ENCODE results near the gene OCIAD2.
"Not testable (repeated sequence)": the region's sequence is repeated elsewhere in the genome, so short reads cannot be mapped to it uniquely, and the experiment has no call there.

Gene OCIAD2

GRCh38 chr4:48909697-48910096 is 3.1 kb upstream of the OCIAD2 start:
- no peak for DNase-seq

GRCh38 chr4:48908687-48909086 is 2.1 kb upstream of the OCIAD2 start:
- in situ Hi-C loops (cut with MboI; ENCODE audit: low pct_unique_long_range_greater_than_20kb, low sequenced_read_pairs) = no loop called here
- no peak for DNase-seq

More at GRCh38 chr4:48909697-48910096, 3.1 kb upstream of the OCIAD2 start:
- in situ Hi-C loops (cut with MboI; ENCODE audit: low pct_unique_long_range_greater_than_20kb, low sequenced_read_pairs) = no loop called here

GRCh38 chr4:48907706-48908477 is 1.3 kb upstream of the OCIAD2 start:
- DNase-seq = no peak
- in situ Hi-C loops (cut with MboI; ENCODE audit: low pct_unique_long_range_greater_than_20kb, low sequenced_read_pairs) = no loop called here

GRCh38 chr4:48905363-48906015 is 1.1 kb downstream of the OCIAD2 start:
- DNase-seq = no peak
- in situ Hi-C loops (cut with MboI; ENCODE audit: low pct_unique_long_range_greater_than_20kb, low sequenced_read_pairs) = no loop called here

GRCh38 chr4:48904541-48905142 is 1.9 kb downstream of the OCIAD2 start:
- in situ Hi-C loops (cut with MboI; ENCODE audit: low pct_unique_long_range_greater_than_20kb, low sequenced_read_pairs) = no loop called here
- no peak for DNase-seq

GRCh38 chr4:48904101-48904500 is 2.5 kb downstream of the OCIAD2 start:
- in situ Hi-C loops (cut with MboI; ENCODE audit: low pct_unique_long_range_greater_than_20kb, low sequenced_read_pairs) = no loop called here
- no peak for DNase-seq

GRCh38 chr4:48902266-48902665 is 4.3 kb downstream of the OCIAD2 start:
- in situ Hi-C loops (cut with MboI; ENCODE audit: low pct_unique_long_range_greater_than_20kb, low sequenced_read_pairs) = no loop called here
- no peak for DNase-seq

GRCh38 chr4:48901196-48901595 is 5.4 kb downstream of the OCIAD2 start:
- in situ Hi-C loops (cut with MboI; ENCODE audit: low pct_unique_long_range_greater_than_20kb, low sequenced_read_pairs) = no loop called here
- no peak for DNase-seq

GRCh38 chr4:48899950-48900349 is 6.6 kb downstream of the OCIAD2 start:
- DNase-seq = peak; percentile 86
- in situ Hi-C loops (cut with MboI; ENCODE audit: low pct_unique_long_range_greater_than_20kb, low sequenced_read_pairs) = no loop called here

GRCh38 chr4:48899432-48899749 is 7.2 kb downstream of the OCIAD2 start:
- DNase-seq = no peak
- in situ Hi-C loops (cut with MboI; ENCODE audit: low pct_unique_long_range_greater_than_20kb, low sequenced_read_pairs) = no loop called here

- in situ Hi-C loops (cut with MboI; ENCODE audit: low pct_unique_long_range_greater_than_20kb, low sequenced_read_pairs) = no loop called here
- DNase-seq = peak; percentile 69
These were observed 7.7 kb downstream of the OCIAD2 start for GRCh38 chr4:48898733-48899431.

GRCh38 chr4:48896845-48897244 is 9.7 kb downstream of the OCIAD2 start:
- in situ Hi-C loops (cut with MboI; ENCODE audit: low pct_unique_long_range_greater_than_20kb, low sequenced_read_pairs) = no loop called here

GRCh38 chr4:48891028-48891619 is 15.4 kb downstream of the OCIAD2 start:
- in situ Hi-C loops (cut with MboI; ENCODE audit: low pct_unique_long_range_greater_than_20kb, low sequenced_read_pairs) = no loop called here
- DNase-seq = no peak

More at GRCh38 chr4:48896845-48897244, 9.7 kb downstream of the OCIAD2 start:
- DNase-seq = peak; percentile 27

- DNase-seq; in situ Hi-C loops (cut with MboI; ENCODE audit: low pct_unique_long_range_greater_than_20kb, low sequenced_read_pairs): not testable (repeated sequence)
These were observed 16.8 kb downstream of the OCIAD2 start for GRCh38 chr4:48889750-48890149.

GRCh38 chr4:48881646-48882045 is 24.9 kb downstream of the OCIAD2 start:
- in situ Hi-C loops (cut with MboI; ENCODE audit: low pct_unique_long_range_greater_than_20kb, low sequenced_read_pairs) = not testable (repeated sequence)

GRCh38 chr4:48879561-48880442 is 26.8 kb downstream of the OCIAD2 start:
- in situ Hi-C loops (cut with MboI; ENCODE audit: low pct_unique_long_range_greater_than_20kb, low sequenced_read_pairs) = no loop called here
- no peak for DNase-seq

More at GRCh38 chr4:48881646-48882045, 24.9 kb downstream of the OCIAD2 start:
- DNase-seq = not testable (repeated sequence)

- DNase-seq = no peak
- in situ Hi-C loops (cut with MboI; ENCODE audit: low pct_unique_long_range_greater_than_20kb, low sequenced_read_pairs) = no loop called here
These were observed 28.6 kb downstream of the OCIAD2 start for GRCh38 chr4:48877827-48878535.

GRCh38 chr4:48864696-48865095 is 41.9 kb downstream of the OCIAD2 start:
- in situ Hi-C loops (cut with MboI; ENCODE audit: low pct_unique_long_range_greater_than_20kb, low sequenced_read_pairs); DNase-seq: not testable (repeated sequence)
